ENCODE measurements around the gene RND1. TPM values are rescaled to one million over a fixed set of nuclear protein-coding genes. Genes with fewer than 3 reads are reported as not detected.
A peak's percentile ranks its signal among the peaks of the same experiment; 100 is the strongest.

The RND1 gene
- total and polyA plus RNA-seq, 4 experiments from 2014 or later: 0.85 to 2.6 (median 1.1) TPM

DNA sequence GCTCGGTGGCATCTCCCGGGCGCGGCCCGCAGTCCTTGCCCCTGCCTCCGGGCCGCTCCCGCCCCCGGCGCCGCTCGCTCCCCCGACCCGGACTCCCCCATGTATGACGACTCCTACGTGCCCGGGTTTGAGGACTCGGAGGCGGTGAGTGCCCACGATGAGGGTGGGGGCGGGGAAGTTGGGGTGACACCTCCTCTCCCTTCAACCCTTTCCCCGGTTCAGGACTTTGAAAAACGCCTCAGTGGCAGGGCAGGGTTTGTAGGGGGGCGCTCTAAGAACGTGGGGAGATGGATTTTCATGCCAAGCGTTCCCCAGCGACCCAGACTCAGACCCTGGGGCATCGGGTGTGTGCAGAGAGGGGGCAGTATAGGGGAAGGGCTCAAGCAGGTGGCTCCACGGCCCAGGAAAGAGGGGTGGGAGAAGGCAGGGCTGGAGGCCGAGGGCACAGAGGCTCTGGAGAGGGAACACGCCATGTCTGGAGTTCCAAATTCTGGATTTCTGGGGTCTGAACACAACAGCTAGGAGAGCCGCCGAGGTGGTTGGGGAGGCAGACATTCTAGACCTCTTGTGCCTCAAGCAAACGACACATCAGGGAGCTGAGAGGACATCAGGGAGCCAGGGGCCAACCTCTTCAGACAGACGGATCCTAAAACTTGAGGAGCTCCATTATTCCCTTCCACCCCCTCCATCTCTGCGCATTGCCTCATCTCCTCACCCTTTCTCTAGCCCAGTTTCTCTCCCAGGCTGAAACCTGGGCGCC lies 46.7 kb downstream of the RND1 start:
- Histone ChIP-seq H3K9me3 (ENCODE audit: control insufficient read depth in 1 of 2, low read length in 2 of 2) (no peaks in the 10 kb centered on the region), H3K4me1 (ENCODE audit: insufficient read depth, low read length) (peaks cover 39% of the 10 kb centered on the region), H3K27me3 (ENCODE audit: insufficient read depth, low read length) (no peaks in the 10 kb centered on the region), H3K36me3 (ENCODE audit: insufficient read depth, low read length) (no peaks in the 10 kb centered on the region), H3K27ac (ENCODE audit: low read depth, low read length) (no peak overlapping the region), H3K4me3 (ENCODE audit: low read length in 2 of 2) (peak overlapping the region in 1 of 2 donors; percentile 66)
- ChIA-PET POLR2A (ENCODE audit: partially characterized antibody) (interaction anchor here (0.7 to 2.1 kb wide), 2 partner anchors 33 to 922 kb away, joined by 3 to 10 read pairs; partner anchors contain the start of genes DDX23 and TMBIM6), CTCF (ENCODE audit: partially characterized antibody) (interaction anchor here (0.8 to 3.5 kb wide), 11 partner anchors 9 to 178 kb away, joined by 3 to 19 read pairs (median 4); partner anchors contain the start of gene DDX23)
- intact Hi-C loops (cut with micrococcal nuclease): loop anchor here (1.0 kb wide), 2 partner anchors 33 to 71 kb away; partner anchors contain the start of gene DDX23
- DNase-seq: peak in 4 of 5 donors; percentile 42 to 65 (median 45)
- H3K9me3 Mint-ChIP-seq: no peaks in the 10 kb centered on the region
- no peaks in the 10 kb centered on the region for H3K27me3 Mint-ChIP-seq
- peak overlapping the region; percentile 82 to 93 (median 91) for H3K4me3 Mint-ChIP-seq
- H3K27ac Mint-ChIP-seq: peak overlapping the region; percentile 52 to 93 (median 85)
- peaks cover 22 to 66% (median 31%) of the 10 kb centered on the region in 4 donors for H3K4me1 Mint-ChIP-seq
- no peaks in the 10 kb centered on the region for H3K36me3 Mint-ChIP-seq

DNA sequence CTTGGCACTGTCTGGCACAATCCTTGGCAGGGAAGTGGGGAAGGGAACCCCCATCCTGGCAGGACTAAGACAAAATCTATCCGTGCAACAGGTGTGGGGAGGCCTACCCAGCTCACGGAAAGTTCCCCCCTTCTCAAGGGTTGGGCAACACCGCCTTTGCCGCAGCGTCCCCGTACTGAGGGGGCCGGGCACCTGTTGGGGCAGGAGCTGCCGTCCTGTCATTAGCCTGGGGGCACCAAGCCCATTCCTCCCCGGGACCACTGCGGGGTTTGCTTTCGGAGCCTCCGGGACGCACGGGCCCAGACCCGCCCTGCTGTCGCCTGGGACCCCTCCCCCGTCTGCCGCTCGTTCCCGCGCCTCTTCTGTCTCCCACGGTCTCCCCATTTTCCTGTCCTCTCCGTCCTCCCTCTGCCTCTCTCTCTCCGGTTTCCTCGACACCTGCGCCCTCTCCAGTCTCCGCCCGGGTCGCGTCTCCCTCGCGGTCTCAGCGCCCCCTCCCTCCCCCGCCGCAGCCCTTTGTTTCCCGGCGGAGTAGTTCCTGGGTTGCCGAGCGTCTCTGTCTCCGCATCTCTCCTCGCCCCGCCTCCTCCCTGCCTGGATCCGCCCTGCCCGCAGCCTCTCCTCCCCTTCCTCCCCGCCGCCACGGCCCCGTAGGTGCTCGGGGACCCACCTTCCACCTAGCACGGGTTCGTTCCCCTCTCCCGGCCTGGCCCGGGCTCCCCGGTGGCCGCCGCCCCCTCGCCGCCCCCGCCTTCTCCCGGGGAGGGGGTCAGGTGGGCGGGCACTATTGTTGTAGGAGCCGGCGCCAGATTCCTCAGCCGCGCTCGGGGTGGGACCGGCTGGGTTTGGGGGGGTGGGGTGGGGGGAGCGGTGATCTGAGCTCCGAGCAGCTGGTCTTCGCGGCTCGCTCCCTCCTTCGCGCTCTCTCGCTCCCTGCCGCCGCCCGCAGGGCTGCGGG lies 47.5 kb downstream of the RND1 start, which contains the start of gene CACNB3:
TSS of gene CACNB3 (plus strand) at position 624 of the 958 bp plus-strand sequence. CDS start 434 bp downstream, outside the sequence.
- peak within 1 kb of the TSS; percentile 28 to 66 for H3K4me3 ChIP-seq (ENCODE audit: low read length in 2 of 2)
- H3K27ac Mint-ChIP-seq: peak within 1 kb of the TSS; percentile 77 to 94 (median 87)
- peak within 1 kb of the TSS; percentile 37 for H3K27ac ChIP-seq (ENCODE audit: low read depth, low read length)
- H3K27me3 ChIP-seq (ENCODE audit: insufficient read depth, low read length): no peaks in the 10 kb centered on the region
- peaks cover 20 to 65% (median 31%) of the 10 kb centered on the region in 4 donors for H3K4me1 Mint-ChIP-seq
- peak; percentile 76 to 86 (median 78) for DNase-seq
- POLR2A ChIA-PET (ENCODE audit: partially characterized antibody): interaction anchor here (0.7 to 4.0 kb wide), 3 partner anchors 34 to 107 kb away, joined by 3 to 33 read pairs (median 10); partner anchors contain the start of genes DDX23 and FKBP11
- H3K4me3 Mint-ChIP-seq: peak within 1 kb of the TSS; percentile 85 to 94 (median 93)
- H3K4me1 ChIP-seq (ENCODE audit: insufficient read depth, low read length): peaks cover 37% of the 10 kb centered on the region
- H3K36me3 ChIP-seq (ENCODE audit: insufficient read depth, low read length): no peaks in the 10 kb centered on the region
- no peaks in the 10 kb centered on the region for H3K9me3 ChIP-seq (ENCODE audit: control insufficient read depth in 1 of 2, low read length in 2 of 2)
- no peaks in the 10 kb centered on the region for H3K36me3 Mint-ChIP-seq
- CTCF ChIA-PET (ENCODE audit: partially characterized antibody): interaction anchor here (0.9 to 6.4 kb wide), 9 partner anchors 10 to 179 kb away, joined by 3 to 53 read pairs (median 4); partner anchors contain the start of gene DDX23
- no peaks in the 10 kb centered on the region for H3K27me3 Mint-ChIP-seq
- intact Hi-C loops (cut with micrococcal nuclease): no loop called here
- H3K9me3 Mint-ChIP-seq: no peaks in the 10 kb centered on the region

DNA sequence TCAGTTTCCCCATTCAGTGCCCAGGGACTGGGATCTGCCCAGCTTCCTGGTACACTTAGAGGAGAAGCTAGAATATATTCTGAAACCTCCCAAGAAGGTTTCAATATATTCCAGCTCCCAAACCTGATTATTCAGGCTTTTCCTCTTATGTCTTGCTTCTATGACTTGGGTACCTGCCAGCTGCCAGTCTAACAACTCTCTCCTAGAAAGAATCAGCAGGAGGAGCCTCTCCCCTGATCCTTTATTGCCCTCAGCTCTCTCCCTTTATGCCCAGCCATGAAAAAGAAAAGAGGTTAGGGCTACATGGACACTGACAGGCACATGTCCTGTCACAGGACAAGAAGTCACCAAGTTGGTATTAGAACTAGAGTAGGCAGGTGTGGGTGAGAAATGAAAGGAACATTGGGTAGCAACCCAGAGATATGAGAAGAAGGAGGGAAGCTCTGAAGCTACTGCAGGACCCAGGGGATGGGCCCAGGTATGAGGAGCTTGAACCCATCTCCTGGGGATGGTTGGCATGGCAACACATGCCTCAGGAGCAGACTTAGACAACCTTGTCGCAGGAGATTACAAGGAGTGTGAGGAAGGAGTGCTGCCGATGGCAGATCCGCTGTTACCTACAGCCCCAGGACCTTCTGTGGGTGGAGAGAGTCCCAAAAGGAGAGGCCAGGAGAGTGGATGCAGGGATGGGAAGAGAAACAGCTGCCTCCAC lies 49.4 kb downstream of the RND1 start:
- no peak for DNase-seq
- Histone ChIP-seq H3K9me3 (ENCODE audit: control insufficient read depth in 1 of 2, low read length in 2 of 2) (no peaks in the 10 kb centered on the region), H3K36me3 (ENCODE audit: insufficient read depth, low read length) (no peaks in the 10 kb centered on the region), H3K4me3 (ENCODE audit: low read length in 2 of 2) (peak overlapping the region in 1 of 2 donors; percentile 87), H3K4me1 (ENCODE audit: insufficient read depth, low read length) (peaks cover 37% of the 10 kb centered on the region), H3K27ac (ENCODE audit: low read depth, low read length) (no peak overlapping the region), H3K27me3 (ENCODE audit: insufficient read depth, low read length) (no peaks in the 10 kb centered on the region)
- CTCF ChIA-PET (ENCODE audit: partially characterized antibody): interaction anchor here (0.6 to 6.4 kb wide), 10 partner anchors 9 to 141 kb away, joined by 3 to 53 read pairs (median 7); partner anchors contain the start of genes ARF3, DDX23 and RND1
- Mint-ChIP-seq H3K27ac (peak overlapping the region in 6 of 7 donors; percentile 8 to 87 (median 52)), H3K9me3 (no peaks in the 10 kb centered on the region), H3K4me3 (peak overlapping the region; percentile 81 to 94 (median 90)), H3K27me3 (no peaks in the 10 kb centered on the region), H3K4me1 (peaks cover 20 to 65% (median 31%) of the 10 kb centered on the region in 4 donors), H3K36me3 (no peaks in the 10 kb centered on the region)
- POLR2A ChIA-PET (ENCODE audit: partially characterized antibody): interaction anchor here (0.6 to 4.0 kb wide), 3 partner anchors 22 to 100 kb away, joined by 3 to 33 read pairs (median 3); partner anchors contain the start of genes CCNT1 and DDX23
- intact Hi-C loops (cut with micrococcal nuclease): no loop called here

DNA sequence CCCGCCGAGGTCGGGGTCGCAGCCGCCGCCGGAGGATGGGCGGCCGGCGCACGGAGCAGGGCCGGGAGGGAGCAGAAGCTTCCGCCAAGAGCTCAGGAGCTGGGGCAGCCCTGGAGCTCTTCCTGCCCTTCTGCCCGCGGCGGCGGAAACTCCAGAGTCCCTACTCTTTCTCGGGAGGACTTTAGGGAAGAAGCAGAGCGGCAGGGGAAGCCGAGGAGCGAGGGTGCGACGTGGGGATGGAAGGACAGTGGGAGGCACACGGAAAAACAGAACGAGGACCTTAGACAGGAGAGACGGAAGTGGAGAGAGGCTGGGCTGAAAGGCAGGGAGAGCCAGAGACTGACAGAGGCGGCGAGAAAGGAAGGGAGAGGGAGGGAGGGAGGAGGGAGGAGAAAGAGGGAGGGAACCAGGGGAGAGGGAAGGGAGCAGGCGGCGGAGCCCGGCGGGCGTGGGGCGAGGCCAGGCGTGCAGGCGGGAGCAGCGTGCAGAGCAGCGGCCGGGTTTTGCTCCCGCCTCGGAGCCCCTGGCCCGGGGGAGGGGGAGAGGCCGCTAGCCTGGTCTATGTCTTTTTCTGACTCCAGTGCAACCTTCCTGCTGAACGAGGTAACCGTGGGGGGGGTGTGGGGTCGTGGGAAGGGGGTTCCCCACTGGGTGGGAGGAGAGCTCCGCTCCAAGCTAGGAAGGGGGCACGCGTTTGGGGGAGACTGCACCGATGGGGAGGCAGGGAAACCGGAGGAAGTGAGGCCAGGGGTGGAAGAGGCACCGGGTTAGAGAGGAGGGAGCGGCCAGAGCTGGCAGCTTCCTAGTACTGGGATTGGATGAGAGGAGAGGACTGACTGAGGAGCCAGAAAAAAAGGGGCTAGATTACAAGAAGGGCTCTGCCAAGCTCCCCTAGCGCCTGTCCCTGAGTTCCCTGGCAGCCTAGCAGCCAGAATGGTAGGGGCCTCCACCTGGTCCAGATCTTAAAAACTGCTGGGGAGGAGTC lies 50.3 kb downstream of the RND1 start:
- Mint-ChIP-seq H3K4me1 (peaks cover 20 to 65% (median 31%) of the 10 kb centered on the region in 4 donors), H3K27me3 (no peaks in the 10 kb centered on the region), H3K9me3 (no peaks in the 10 kb centered on the region), H3K36me3 (no peaks in the 10 kb centered on the region), H3K4me3 (peak overlapping the region; percentile 86 to 94 (median 92)), H3K27ac (peak overlapping the region in 6 of 7 donors; percentile 66 to 89 (median 76))
- ChIA-PET CTCF (ENCODE audit: partially characterized antibody) (interaction anchor here (0.6 to 6.4 kb wide), 29 partner anchors 10 to 214 kb away, joined by 3 to 53 read pairs (median 3); partner anchors contain the start of genes ARF3, DDX23 and RND1), POLR2A (ENCODE audit: partially characterized antibody) (interaction anchor here (0.5 to 4.0 kb wide), 9 partner anchors 8 to 451 kb away, joined by 3 to 33 read pairs (median 3); partner anchors contain the start of genes ARF3, CCNT1 and DDX23)
- DNase-seq: peak in 3 of 5 donors; percentile 30 to 49 (median 31)
- Histone ChIP-seq H3K27me3 (ENCODE audit: insufficient read depth, low read length) (no peaks in the 10 kb centered on the region), H3K9me3 (ENCODE audit: control insufficient read depth in 1 of 2, low read length in 2 of 2) (no peaks in the 10 kb centered on the region), H3K27ac (ENCODE audit: low read depth, low read length) (peak overlapping the region; percentile 55), H3K4me1 (ENCODE audit: insufficient read depth, low read length) (peaks cover 37% of the 10 kb centered on the region), H3K4me3 (ENCODE audit: low read length in 2 of 2) (peak overlapping the region; percentile 87 to 94), H3K36me3 (ENCODE audit: insufficient read depth, low read length) (no peaks in the 10 kb centered on the region)
- intact Hi-C loops (cut with micrococcal nuclease): no loop called here

DNA sequence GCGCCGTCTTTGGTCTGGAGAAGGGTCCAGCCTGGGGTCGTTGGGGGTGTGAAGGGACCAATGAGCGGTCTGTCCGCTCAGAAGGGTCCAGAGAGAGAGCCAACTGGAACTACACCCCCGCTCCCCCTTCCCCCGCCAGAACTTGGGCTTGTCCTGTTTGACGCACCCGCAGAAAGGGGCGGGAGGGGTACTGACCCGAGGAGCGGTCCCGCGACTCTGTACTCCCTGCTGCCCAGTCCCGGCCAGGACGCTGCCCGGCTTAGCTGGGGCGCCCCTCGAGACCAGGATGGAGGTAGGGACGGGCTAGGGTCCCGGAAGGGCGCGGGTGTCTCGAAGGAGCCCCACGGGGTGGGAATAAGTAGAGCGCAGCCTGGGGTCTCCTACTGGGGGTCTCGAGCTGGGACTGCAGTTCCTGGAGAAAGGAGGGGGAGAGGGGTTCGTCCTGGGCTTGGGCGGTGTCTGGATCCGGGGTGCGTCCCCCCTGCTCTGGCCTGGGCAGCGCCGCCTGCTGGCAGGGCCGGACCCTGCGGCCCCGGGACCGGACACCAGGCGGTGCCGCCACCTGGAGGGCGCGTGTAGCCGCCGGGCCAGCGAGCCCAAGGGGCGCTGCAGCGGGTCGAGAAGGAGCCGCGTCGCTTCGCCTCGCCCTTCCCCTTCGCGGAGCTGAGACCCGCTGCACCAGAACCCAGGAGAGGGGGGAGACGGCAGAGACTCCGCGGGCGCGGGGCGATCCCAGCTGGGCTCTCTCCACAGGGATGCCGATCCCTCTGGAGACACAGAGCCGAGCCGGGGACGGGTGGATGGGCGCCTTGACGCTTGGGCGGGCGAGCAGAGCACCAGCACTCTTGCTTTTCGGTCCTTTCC lies 51.2 kb downstream of the RND1 start:
- POLR2A ChIA-PET (ENCODE audit: partially characterized antibody): interaction anchor here (0.7 to 4.0 kb wide), 6 partner anchors 9 to 279 kb away, joined by 3 to 33 read pairs (median 4); partner anchors contain the start of genes ARF3 and DDX23
- Mint-ChIP-seq H3K27me3 (no peaks in the 10 kb centered on the region), H3K4me1 (peaks cover 20 to 58% (median 31%) of the 10 kb centered on the region in 4 donors), H3K36me3 (no peaks in the 10 kb centered on the region), H3K9me3 (no peaks in the 10 kb centered on the region), H3K4me3 (peak overlapping the region; percentile 86 to 94 (median 92)), H3K27ac (peak overlapping the region in 6 of 7 donors; percentile 48 to 91 (median 78))
- H3K27me3 ChIP-seq (ENCODE audit: insufficient read depth, low read length): no peaks in the 10 kb centered on the region
- peak overlapping the region; percentile 87 to 94 for H3K4me3 ChIP-seq (ENCODE audit: low read length in 2 of 2)
- peak; percentile 63 to 76 (median 66) for DNase-seq
- H3K9me3 ChIP-seq (ENCODE audit: control insufficient read depth in 1 of 2, low read length in 2 of 2): no peaks in the 10 kb centered on the region
- intact Hi-C loops (cut with micrococcal nuclease): no loop called here
- H3K27ac ChIP-seq (ENCODE audit: low read depth, low read length): peak overlapping the region; percentile 55
- H3K4me1 ChIP-seq (ENCODE audit: insufficient read depth, low read length): peaks cover 37% of the 10 kb centered on the region
- H3K36me3 ChIP-seq (ENCODE audit: insufficient read depth, low read length): no peaks in the 10 kb centered on the region
- CTCF ChIA-PET (ENCODE audit: partially characterized antibody): interaction anchor here (0.6 to 6.4 kb wide), 25 partner anchors 9 to 215 kb away, joined by 3 to 53 read pairs (median 3); partner anchors contain the start of genes ARF3 and DDX23

All from CD4-positive, alpha-beta memory T cell (primary cell).